ENCODE data around the gene PARG.
"Not testable (repeated sequence)": the region's sequence is repeated elsewhere in the genome, so short reads cannot be mapped to it uniquely, and the experiment has no call there.

Gene PARG

DNA sequence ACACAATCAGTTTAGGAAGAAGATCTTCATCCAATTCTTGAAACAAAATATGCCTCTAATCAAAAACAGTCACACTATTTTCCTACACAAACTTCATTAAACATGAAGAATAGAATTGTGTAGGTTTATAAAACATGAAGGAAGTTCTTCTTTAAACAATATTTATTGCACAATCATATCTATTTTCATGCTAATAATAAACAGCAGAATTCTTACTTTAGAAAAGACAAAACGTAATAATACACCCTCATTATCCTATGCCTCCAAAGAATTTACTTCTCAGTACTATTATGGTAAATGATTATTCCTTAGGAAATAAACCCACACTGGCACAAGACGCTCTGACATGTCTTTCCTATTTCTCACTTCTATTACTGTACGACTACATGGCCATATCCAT is 41.4 kb downstream of the PARG start:
- not testable (repeated sequence) for FAIRE-seq

DNA sequence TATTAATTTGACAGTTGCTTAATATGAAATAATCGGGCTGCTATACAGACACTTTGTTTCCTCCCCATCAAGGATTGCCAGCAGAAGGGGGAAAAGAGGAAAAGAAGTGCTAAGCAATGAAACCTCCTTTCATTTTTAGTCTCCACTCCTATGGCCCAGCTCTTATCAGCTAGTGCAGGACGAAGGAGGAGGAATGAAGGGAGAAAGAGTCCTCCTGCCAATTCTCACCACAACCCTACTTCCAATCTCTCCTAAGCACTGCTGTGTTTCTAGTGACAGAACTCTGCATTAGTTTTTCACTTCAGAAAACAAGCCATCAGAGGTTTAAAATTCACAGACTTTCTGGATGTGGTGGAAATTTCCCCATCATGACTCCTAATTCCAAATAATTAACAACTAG is 41.8 kb downstream of the PARG start:
- FAIRE-seq, result not testable (repeated sequence)

DNA sequence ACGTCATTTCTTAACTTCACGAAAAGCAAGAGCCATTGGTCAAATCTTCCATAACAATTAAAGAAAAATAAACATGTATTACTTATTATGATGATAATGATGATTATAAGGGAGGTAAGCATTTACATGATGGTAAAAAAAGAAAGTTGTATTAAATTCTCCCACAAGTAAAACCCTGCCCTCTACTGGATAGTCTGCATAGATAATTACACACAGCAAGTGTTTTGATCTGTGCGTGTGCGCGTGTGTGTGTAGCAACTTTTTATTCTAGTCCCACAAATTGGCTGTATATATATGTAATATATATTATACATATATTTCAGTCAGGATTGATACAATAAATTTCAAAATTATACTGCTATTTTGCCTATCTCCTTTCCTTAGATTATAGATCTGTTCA is 51.8 kb downstream of the PARG start:
- peak; percentile 97 for FAIRE-seq

DNA sequence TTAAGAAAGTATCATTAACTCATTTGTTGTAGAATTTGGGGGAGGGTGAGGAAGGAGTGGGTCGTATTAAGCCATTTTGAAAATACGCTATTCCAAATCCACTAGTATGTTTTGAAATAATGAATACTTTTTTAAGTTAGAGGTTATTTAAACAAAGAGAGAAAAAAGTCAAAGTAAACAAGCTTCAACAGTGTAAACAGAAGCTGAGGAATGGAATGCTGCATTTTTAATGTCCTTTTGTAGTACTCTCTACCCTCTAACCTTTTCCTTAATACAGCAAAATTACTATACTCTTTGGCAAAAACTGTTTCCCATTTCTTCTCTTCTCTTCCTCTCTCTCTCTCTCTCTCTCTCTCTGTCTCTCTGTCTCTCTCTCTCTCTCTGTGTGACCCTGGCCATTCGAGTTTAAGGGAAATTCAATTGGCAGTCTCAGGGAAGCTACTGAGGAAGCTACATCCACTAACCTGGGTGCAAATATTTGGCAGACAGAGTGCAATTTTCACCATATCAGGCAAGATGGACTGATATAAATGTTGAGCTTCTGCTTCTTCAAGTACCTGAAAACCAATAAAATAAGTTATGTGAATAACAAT is 57.0 kb downstream of the PARG start:
- FAIRE-seq, result not testable (repeated sequence)

DNA sequence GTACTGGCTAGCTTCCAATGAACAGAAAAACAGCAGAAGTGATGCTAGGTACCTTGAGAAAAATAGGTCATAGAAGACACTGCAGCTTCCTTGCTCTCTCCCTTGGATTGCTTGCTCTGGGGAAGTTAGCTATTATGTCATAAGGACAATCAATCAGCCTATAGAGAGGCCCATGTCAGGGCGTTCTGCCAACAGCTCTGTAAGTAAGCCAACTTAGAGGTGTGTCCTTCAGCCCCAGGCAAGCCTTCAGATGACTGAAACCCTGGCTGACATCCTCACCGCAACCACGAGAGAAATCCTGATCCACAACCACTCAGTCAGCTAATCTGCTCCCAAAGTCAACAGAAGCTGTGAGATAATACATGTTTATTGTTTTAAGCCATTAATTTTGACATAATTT is 58.0 kb downstream of the PARG start:
- not testable (repeated sequence) for FAIRE-seq

DNA sequence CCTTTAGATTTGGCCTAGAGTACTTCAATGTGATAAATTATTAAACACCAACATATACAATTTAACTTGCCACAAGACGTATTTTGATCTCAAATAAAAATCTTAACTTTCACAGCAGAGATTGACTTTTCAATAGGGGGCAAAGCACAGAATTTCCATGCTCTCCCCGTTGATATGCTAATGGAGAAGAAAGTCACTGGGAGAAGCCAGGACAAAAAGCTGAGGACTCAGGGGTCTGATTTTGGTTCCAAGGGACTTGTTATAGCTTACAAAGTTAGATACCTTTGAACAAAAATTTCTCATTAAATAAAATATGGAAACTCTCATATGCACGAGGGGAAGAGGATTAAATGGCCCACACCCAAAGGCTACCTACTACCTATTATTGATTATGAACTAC is 59.5 kb downstream of the PARG start:
- FAIRE-seq, result peak; percentile 5

DNA sequence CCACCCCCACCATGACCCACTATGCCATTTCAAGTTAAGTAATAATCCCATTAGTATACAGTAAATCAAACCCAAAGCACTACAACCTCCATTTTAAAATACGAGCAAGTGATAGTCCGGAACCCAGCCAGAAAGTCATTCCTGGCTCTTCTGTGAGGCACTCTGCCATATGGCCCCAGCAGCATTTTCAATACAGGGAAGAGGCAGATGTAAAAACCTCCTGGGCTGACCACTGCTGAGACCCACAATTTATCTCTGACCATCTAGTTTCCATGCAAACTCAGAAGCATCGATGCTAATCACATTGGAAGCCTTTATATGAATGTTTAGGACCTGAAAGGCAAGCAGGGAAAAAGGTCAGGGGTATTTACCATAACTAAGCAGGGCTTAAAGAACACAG is 69.1 kb downstream of the PARG start:
- not testable (repeated sequence) for FAIRE-seq

DNA sequence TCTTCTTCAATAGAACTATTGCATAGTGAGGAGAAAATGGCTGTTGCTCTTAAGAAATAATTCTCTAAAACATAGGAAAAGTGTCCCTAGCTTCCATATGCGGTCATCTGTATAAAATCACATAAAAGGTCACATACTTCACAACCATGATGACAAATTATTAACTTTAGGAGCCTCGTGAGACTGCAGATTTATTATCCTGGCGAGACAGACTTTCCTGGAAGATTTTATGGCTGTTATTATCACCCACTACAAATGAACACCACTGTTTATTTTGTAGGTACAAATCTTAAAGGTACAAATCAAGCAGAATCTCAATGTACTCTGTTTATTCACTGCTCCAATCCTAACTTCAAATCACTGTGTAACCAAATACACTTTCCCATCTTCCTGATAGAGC is 70.4 kb downstream of the PARG start:
- FAIRE-seq, result not testable (repeated sequence)

DNA sequence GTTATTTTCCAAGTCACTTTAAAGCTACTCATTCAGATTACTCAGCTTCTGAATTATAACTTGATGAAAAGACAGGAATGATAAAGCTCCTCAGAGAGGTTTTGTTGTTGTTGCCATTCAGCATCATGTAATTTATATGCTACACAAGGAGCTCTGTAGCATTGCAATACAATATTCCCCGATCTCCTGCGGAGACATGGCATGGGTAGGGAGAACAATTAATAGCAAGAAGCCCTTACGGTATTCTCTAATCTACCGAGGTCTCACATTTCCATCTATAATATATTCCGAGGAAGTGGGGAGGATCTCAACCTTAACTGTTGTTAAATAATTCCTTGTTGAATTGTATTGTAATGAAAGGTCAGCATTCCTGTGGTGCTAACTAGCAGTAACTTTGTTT is 81.9 kb downstream of the PARG start:
- FAIRE-seq, result not testable (repeated sequence)

DNA sequence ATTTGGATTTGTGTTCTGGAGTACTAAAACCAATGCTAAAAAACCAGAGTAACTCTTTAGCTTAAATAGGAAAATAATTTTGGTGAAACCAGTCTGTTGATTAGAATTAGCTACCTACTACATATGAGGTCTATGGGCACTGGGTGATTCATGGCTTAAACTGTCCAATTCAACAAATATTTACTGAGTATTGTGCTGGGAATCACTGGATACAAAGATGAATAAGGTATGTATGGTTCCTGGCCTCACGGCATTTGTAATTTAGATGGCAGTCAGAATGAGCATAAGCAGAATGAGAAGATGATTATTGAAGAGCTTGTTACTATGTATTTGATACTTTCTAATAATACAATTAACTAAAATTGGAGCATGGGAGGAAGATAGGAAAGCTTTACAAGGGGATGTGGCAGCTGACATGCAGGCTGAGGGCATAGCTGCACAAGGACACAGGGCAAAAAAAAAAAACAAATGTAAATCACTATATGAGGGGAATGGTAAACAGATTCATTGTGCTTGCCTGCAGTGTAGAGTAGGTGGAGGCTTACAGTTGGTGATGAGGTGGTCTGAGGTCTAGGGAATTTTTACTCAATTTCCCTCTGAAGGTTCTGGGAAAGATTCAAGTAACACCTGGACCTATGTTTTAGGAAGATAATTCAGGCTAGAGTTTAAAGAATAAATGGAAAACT is 83.0 kb downstream of the PARG start:
- not testable (repeated sequence) for FAIRE-seq

DNA sequence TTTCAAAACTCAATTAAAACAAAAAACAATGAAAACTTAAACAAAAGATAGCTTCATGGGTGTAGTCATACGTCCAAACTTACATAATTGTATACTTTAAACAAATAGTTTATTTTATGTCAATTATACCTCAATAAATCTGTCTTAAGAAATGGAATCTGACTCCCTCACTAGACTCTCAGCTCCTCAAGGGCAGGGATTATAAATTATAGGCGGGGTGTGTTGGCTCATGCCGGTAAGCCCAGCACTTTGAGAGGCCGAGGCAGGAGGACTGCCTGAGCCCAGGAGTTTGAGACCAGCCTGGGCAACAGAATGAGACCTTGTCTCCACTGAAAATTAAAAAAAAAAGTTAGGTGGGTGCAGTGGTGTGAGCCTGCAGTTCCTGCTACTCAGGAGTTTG is 92.3 kb downstream of the PARG start:
- peak; percentile 93 for FAIRE-seq

DNA sequence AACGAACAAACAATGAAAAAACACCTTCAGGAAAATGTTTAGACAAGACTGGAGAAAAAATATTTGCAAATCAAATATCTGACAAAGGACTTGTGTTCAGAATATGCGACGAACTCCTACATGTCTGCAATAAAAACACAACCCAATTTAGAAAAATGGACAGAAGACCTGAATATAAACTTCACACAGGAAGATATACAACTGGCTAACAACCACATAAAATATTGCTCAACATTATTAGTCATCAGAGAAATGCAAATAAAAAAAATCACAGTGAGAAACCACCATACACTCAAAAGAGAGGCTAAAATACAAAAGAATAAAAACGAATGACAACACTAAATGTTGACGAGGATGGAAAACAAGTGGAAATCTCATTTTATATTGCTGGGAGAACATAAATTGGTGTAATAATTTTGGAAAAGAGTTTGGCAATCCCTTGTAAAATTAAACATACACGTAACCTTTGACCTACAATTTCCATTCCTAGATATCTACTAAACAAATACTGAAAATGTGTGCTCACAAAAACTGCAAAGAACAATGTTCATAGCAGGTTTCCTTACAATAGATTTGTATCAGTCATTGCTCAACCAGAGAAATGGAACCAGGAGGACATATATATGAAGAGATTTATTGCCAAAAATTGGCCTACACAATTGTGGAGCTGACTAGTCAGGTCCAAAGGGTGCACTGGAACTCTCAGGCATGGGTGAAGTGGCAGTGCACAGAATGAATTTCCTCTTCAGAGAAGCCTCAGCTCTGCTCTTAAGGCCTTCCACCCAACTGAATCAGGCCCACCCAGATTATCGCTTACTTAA is 96.8 kb downstream of the PARG start:
- FAIRE-seq, result no peak

DNA sequence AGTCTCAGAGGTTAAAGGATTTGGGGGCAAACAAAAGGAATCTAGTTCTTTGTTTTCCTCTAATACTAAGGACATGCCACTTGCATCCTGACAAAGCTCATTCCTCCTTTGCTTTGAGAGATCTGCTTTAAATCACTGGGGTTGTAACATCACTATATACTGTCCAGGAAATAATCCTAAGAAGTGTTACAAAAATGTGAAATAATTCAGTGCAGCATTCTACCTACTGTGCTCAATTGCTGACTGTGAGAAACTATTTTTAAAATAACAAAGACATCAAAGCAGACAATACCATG is 99.5 kb downstream of the PARG start:
- FAIRE-seq, result not testable (repeated sequence)

DNA sequence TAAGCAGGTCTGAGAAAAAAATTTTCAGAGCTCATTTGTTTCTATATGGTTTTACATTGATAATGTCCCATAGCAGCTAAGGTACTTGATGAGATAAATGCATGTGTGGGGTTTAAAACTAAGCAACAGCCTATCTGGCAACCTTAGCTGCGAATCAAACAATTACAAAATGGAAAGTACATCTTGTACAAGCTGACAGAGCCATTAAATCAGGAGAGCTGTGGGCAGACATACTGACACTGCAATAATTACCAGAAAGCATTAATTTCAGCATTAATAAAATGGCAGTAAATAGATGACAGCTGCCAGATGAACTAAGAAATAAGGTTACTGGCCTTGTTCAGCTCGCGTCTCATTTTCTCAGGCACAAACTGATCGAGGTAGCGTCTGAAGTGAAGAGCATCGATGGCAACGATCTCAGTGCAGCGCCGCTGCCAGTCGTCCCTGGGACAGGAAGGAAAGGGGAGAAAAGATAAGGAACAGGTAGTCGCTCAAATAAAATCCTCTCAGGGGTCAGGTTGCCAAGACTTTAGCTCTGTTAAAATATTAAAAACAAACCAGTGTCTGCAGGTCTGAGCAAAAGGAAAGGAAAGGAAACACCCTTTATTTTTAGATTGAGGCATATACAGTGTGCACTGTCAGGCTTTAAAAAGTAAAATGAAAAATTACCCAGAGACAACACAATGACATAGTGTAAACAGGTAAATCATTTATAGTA is 100.1 kb downstream of the PARG start:
- FAIRE-seq, result no peak

DNA sequence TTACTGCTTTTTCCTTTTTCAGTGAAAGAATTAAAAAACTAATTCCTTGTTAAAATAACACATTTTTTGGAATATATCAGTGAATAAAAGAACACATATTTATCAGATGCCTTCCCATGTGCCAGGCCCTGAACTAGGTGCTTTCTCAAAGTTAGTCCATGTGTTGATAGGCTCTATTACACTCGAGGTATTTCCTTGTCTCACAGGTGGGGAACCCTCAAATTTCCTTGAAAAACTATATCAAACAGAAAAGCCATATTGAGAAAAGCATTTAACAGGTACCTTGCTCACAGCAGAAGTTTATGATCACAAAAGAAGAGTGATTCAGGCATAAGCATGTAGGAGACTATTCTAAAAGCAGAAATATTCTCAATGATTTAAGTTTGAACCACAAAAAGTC is 104.1 kb downstream of the PARG start:
- FAIRE-seq, result no peak

DNA sequence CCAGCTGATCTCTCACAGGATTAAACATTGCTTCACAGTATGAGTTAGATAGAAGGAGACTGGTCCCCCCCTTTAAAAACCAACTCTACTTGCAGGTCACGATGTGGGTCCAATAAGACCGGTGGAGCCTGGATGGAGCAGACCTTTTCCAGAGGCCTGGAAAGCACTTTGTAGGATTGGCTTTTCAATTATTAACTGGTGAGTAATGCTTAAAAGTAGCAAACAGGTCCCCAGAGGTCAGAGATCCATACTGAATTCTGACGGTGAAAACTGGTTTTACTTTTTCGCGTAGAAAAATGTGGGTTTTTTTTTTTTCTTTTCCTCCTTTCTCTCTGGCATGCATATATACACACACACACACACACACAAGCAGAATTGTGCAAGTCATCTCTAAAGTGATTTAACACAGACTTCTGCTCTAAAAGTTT is 104.8 kb downstream of the PARG start:
- FAIRE-seq, result no peak

DNA sequence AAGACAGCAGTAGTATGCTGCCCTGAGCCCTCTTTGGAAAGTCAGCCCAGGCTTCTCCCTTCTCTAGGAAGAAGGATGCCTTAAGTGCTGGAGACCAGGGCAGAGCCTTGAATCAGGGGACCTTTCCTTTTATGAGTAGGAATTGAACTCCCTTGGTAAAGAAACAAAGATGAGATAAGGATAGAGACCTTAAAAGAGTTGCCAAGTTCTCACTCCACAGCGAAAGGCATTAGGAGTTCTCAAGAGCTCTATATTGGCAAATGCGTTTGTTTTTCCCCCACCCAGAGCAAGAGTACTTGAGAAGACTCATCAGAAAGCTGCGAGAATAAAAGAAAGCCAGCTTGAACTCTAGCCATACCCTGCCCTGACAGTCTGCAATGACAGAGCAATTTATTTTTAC is 106.9 kb downstream of the PARG start:
- no peak for FAIRE-seq

DNA sequence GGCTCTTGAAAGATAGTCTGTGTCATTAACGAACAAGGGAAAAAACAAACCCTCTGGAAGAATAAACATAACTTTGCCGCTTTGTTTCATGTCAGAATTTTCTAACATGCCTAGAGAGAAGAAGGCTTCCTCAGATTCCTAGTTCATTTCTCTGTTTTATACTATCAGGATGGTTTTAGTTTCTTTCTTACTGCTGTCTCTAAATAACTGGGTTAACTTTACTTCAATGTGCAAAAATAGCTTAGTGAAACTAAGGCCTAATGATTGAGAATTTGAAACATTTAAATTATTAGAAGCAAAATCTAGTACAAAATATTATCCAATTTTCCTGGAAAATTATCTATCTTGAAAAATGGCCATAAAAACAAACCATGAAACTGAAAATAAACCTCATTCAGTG is 107.6 kb downstream of the PARG start:
- no peak for FAIRE-seq

DNA sequence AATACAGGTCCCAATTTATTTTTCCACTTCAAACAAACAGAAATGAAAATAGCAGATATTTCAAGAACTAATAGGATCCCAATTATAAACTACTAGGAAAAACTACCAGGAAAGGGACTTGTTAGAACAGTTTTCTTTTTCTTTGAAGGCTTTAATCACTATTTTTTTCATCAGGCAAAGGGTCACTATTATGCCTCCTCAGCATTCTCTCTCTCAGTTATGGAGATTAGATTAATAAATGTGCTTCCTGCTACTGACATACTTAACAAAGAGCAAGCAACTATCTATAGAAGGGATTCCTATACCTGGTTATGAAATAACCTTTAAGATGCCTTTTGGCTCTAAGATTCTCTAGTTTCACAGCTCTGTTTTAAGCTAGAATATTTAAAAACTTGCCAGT is 108.7 kb downstream of the PARG start:
- no peak for FAIRE-seq

DNA sequence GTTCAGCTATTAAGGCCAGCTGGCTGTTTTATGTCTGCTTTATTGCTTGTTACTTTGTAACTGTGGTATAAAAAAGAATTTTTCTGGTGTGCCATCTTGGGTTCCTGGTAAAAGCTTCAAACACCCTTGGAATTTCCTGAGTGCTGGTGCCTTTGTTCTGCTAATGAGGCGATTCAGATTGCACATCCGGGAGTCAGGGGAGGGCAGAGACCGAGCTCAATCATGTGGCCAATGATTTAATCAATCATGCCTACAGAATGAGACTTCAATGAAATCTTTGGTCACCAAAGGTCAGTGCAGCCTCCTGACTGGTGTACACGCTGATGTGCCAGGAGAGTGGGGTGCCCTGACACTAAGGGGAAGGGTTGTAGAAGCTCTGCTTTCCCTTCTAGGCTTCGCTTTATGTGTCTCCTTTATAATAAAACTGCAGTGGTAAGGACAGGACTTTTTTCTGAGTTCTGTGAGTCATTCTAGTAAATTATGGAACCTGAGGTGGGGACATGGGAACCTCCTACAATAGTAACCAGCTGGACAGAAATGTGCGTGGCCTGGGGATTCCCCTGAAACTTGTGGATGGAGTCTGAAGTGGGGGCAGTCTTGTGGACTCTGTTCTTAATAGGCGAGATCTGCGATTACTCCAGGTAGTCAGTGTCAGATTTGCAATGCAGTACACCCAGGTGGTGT is 110.3 kb downstream of the PARG start:
- FAIRE-seq, result no peak

DNA sequence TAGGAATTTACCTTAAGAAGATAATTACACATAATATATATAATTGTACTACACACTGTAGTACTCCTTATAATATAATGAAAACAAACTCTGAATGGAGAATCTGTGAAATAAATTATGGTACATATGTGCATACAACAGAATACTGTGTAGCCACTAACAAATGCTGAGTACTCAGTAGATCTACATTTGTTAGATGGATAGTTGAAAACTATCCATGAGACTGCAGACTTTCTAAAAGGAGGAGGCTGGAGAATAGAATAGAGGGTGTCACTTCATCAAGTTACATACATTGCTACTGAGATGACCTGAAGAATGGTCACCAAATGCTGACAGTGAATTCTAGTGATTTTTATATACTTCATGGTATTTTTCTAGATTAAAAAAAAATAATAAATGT is 111.0 kb downstream of the PARG start:
- FAIRE-seq, result no peak

DNA sequence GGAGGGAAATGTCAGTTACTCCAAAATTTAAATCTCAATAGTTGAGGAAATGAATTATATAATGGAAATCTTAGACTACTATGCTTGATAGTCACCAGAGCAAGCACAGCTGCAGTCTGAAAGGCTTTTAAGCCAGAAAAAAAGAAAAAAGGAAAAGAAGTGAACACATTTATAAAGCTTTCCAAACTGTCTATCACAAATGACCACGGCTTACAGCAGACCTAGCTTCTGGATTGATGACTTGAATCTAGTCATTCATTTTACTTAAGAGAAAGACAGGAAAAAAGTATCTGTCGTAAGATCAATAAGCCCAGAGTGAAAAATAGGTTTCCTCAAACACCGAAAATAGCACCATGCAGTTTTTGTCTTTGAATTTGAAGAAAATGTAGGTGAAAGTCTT is 111.8 kb downstream of the PARG start:
- no peak for FAIRE-seq

DNA sequence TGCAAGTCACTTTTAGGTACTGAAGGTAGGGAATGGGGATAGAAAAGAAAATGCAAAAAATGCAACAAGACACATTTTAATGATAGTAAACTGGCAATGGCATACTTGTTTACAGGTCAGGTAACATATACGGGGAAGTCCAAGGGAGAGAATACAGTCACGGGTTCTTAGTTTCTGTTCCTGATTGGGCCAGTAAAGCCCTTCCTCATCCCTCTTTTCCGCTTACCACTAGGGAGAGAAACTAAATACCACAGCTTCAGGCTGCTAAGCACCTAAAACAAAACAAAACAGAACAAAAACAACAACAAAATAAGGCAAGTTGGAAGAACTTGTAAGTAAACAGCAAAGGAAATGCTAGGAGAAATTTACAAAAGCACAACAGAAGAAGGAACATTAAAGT is 114.5 kb downstream of the PARG start:
- no peak for FAIRE-seq
